ENCODE results near the gene LRFN2.

DNA sequence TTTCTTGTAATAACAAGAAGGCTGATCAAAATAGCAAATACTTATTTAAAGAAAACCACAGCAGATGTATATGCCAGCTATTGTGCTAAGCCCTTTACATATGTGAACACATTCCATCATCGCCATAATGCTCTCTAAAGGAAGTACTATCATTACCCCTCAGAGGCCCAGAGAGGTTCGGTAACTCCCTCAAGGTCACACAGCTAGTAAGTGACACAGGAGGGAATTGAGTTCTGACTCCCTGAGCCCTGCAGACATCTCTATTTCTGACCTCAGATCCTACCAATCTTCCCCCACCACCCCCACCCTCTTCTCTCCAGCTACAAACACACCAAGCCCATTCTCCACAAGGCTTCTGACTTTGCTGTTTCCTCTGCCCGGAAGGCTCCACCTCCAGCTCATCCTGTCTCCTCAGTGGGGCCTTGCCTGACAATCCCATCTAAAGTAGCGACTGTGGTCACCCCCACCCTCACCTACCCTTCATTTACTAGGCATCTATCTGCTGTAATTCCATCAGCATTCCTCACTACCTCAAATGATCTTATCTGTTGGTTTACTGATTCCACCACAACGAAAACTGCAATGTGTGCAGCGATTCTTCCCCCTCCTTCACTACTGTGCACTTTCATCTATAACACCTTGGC is 234.5 kb downstream of the LRFN2 start:
- TF ChIP-seq EP300 (IDR thresholded peaks at IDR 0.05; ENCODE audit: borderline replicate concordance in 1 of 2, low read depth in 1 of 2, low read length in 1 of 2) (peak in 1 of 2 experiments; percentile 17; a peak in 1 of 4 replicates), RXRA (IDR thresholded peaks at IDR 0.05; ENCODE audit: borderline replicate concordance, low read depth) (no peak), SIN3A (IDR thresholded peaks at IDR 0.05; ENCODE audit: borderline replicate concordance, low read depth, low read length) (no peak), GABPA (IDR thresholded peaks at IDR 0.05; ENCODE audit: low read depth) (no peak), EZH2phosphoT487 (IDR thresholded peaks at IDR 0.05; ENCODE audit: borderline replicate concordance, low read depth) (no peak), MXI1 (IDR thresholded peaks at IDR 0.05; ENCODE audit: low read depth, low read length) (no peak)
- TF ChIP-seq, protein P1, sequence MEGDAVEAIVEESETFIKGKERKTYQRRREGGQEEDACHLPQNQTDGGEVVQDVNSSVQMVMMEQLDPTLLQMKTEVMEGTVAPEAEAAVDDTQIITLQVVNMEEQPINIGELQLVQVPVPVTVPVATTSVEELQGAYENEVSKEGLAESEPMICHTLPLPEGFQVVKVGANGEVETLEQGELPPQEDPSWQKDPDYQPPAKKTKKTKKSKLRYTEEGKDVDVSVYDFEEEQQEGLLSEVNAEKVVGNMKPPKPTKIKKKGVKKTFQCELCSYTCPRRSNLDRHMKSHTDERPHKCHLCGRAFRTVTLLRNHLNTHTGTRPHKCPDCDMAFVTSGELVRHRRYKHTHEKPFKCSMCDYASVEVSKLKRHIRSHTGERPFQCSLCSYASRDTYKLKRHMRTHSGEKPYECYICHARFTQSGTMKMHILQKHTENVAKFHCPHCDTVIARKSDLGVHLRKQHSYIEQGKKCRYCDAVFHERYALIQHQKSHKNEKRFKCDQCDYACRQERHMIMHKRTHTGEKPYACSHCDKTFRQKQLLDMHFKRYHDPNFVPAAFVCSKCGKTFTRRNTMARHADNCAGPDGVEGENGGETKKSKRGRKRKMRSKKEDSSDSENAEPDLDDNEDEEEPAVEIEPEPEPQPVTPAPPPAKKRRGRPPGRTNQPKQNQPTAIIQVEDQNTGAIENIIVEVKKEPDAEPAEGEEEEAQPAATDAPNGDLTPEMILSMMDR (IDR thresholded peaks at IDR 0.05) = no peak
- TF ChIP-seq, protein P2, sequence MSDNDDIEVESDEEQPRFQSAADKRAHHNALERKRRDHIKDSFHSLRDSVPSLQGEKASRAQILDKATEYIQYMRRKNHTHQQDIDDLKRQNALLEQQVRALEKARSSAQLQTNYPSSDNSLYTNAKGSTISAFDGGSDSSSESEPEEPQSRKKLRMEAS (IDR thresholded peaks at IDR 0.05; ENCODE audit: low read depth) = no peak
